ENCODE measurements around the gene MCM10.

- TF ChIP-seq CTCF (IDR thresholded peaks at IDR 0.05): no peak
- no peak for TF ChIP-seq POLR2A (IDR thresholded peaks at IDR 0.05)
Observed at GRCh38 chr10:13182424-13182823, 21.1 kb downstream of the MCM10 start.
